Endothelial cell of umbilical vein (primary cell): ENCODE data around the gene SOSTDC1. TPM values are rescaled to one million over a fixed set of nuclear protein-coding genes. Genes with fewer than 3 reads are reported as not detected.

Source experiments
- BruUV-seq: library from RNA; stranded (reverse); fragments of 400-500 nt; replicated peaks from 2 replicates; lab custom pipeline; 2021; lab: Mats Ljungman, UMichigan
- CTCF ChIA-PET: fragments of 300-600, 350-600 bp; sonication (Branson Sonifier 250); formaldehyde crosslinking; loops from one replicate; lab custom pipeline; 2021; ENCODE audit warnings: antibody characterized with exemption, inconsistent platforms; lab: Charles Lee
- POLR2A ChIA-PET: fragments of 300-600, 350-600 bp; sonication (Branson Sonifier 250); formaldehyde crosslinking; loops from one replicate; lab custom pipeline; 2021; ENCODE audit warnings: antibody characterized with exemption, inconsistent platforms; lab: Charles Lee
- DNase-seq: peaks from one replicate; pipeline ENCODE4 v3.0.0-alpha.2; 2011; ENCODE audit warnings: low read depth, low spot score
- FAIRE-seq: peaks from 2 replicates; lab custom pipeline; 2011; peaks lifted over from hg19 to GRCh38; lab: Jason Lieb, UNC
- H2AFZ ChIP-seq: 2 replicates; pipeline ENCODE4 v1.6.0; 2012; ENCODE audit warnings: low read depth, low read length, control low read depth, inconsistent platforms
- H3K27ac ChIP-seq: 2 replicates; pipeline ENCODE4 v1.5.1; 2011; ENCODE audit warnings: low read depth, mild to moderate bottlenecking, control low read depth, low read length, moderate library complexity; ENCODE audit not compliant: insufficient read depth
- H3K27me3 ChIP-seq, 2 experiments: 2 replicates each; pipeline versions ENCODE4 v1.6.0 to v1.6.1; 2011; ENCODE audit warnings: low read length in 2 of 2, mixed read lengths in 1 of 2; ENCODE audit not compliant: control insufficient read depth in 2 of 2, insufficient read depth in 2 of 2
- H3K36me3 ChIP-seq, 2 experiments: 2 replicates in 1 of 2; 3 replicates in 1 of 2; pipeline ENCODE4 v1.5.1; 2011; ENCODE audit warnings: low read length in 2 of 2, mild to moderate bottlenecking in 1 of 2, moderate library complexity in 1 of 2; ENCODE audit not compliant: control insufficient read depth in 2 of 2, insufficient read depth in 2 of 2; ENCODE audit errors: extremely low read depth in 1 of 2
- H3K4me1 ChIP-seq: 3 replicates; pipeline ENCODE4 v1.5.1; 2011; ENCODE audit warnings: mild to moderate bottlenecking, low read length; ENCODE audit not compliant: control insufficient read depth, insufficient read depth; ENCODE audit errors: extremely low read depth
- H3K4me2 ChIP-seq: 2 replicates; pipeline ENCODE4 v1.6.1; 2011; ENCODE audit warnings: low read length, control low read depth, mixed read lengths; ENCODE audit not compliant: insufficient read depth
- H3K4me3 ChIP-seq, 3 experiments: fragments of 200-600 bp in 1 of 3; sonication (generic), shearing (Covaris generic) in 1 of 3; replicated peaks in 1 of 3; 2 replicates each; pipeline ENCODE4 v1.5.1; 2011 to 2016; ENCODE audit warnings: control low read depth in 3 of 3, low read length in 3 of 3, mild to moderate bottlenecking in 2 of 3, inconsistent platforms in 1 of 3, low read depth in 1 of 3, moderate library complexity in 1 of 3; ENCODE audit not compliant: insufficient read depth in 1 of 3
- H3K79me2 ChIP-seq: 2 replicates; pipeline ENCODE4 v1.6.0; 2012; ENCODE audit warnings: low read length, inconsistent platforms; ENCODE audit not compliant: control insufficient read depth, insufficient read depth
- H3K9ac ChIP-seq: replicated peaks from 2 replicates; pipeline ENCODE3; 2011; ENCODE audit warnings: low read length, control low read depth; ENCODE audit not compliant: insufficient read depth; ENCODE audit errors: extremely low read depth
- H3K9me1 ChIP-seq: replicated peaks from 3 replicates; pipeline ENCODE4 v1.6.0; 2011; ENCODE audit warnings: mild to moderate bottlenecking, low read length; ENCODE audit not compliant: control insufficient read depth, insufficient read depth; ENCODE audit errors: extremely low read depth
- H3K9me3 ChIP-seq: replicated peaks from 2 replicates; pipeline ENCODE4 v1.5.1; 2012; ENCODE audit warnings: low read length, inconsistent platforms; ENCODE audit not compliant: control insufficient read depth, insufficient read depth
- H4K20me1 ChIP-seq: replicated peaks from 2 replicates; pipeline ENCODE3; 2011; ENCODE audit warnings: mild to moderate bottlenecking, low read length; ENCODE audit not compliant: control insufficient read depth, insufficient read depth; ENCODE audit errors: extremely low read depth
- CTCF ChIP-seq, 2 donors: IDR thresholded peaks; 1 replicate in 1 of 2; 2 replicates in 1 of 2; pipeline ENCODE4 v1.5.1; 2011; ENCODE audit warnings: low read length in 2 of 2, mild to moderate bottlenecking in 2 of 2, moderate library complexity in 2 of 2, control low read depth in 1 of 2, inconsistent platforms in 1 of 2, low read depth in 1 of 2; ENCODE audit not compliant: insufficient read depth in 1 of 2; ENCODE audit errors: extremely low read depth in 1 of 2
- EZH2 ChIP-seq: IDR thresholded peaks from 2 replicates; pipeline ENCODE4 v1.6.1; 2012; ENCODE audit warnings: borderline replicate concordance, low read depth, mild to moderate bottlenecking, moderate library complexity, low read length, inconsistent platforms; ENCODE audit not compliant: severe bottlenecking
- FOS ChIP-seq: IDR thresholded peaks from 2 replicates; pipeline ENCODE4 v1.6.1; 2011; ENCODE audit warnings: mild to moderate bottlenecking, low read length, moderate library complexity, borderline replicate concordance; ENCODE audit not compliant: insufficient read depth
- GATA2 ChIP-seq: IDR thresholded peaks from 2 replicates; pipeline ENCODE4 v1.7.0; 2011; ENCODE audit warnings: low read depth, mild to moderate bottlenecking, moderate library complexity, mixed read lengths, low read length; ENCODE audit not compliant: insufficient read length, insufficient read depth
- JUN ChIP-seq: IDR thresholded peaks from 2 replicates; pipeline ENCODE4 v1.6.1; 2011; ENCODE audit warnings: borderline replicate concordance, low read depth; ENCODE audit not compliant: insufficient read length, insufficient read depth
- MAX ChIP-seq: IDR thresholded peaks from 2 replicates; pipeline ENCODE4 v1.6.1; 2011; ENCODE audit not compliant: insufficient read depth, insufficient read length
- MYC ChIP-seq: IDR thresholded peaks from one replicate; pipeline ENCODE4 v1.6.1; 2011; ENCODE audit warnings: mild to moderate bottlenecking, low read depth, low read length
- POLR2A ChIP-seq: IDR thresholded peaks from 2 replicates; pipeline ENCODE4 v1.6.1; 2012; ENCODE audit warnings: low read depth, mild to moderate bottlenecking, control low read depth, low read length
- POLR2AphosphoS5 ChIP-seq: IDR thresholded peaks from 2 replicates; pipeline ENCODE4 v1.6.1; 2012; ENCODE audit warnings: low read depth, mild to moderate bottlenecking, control low read depth, low read length, moderate library complexity; ENCODE audit not compliant: insufficient read depth
- dilution Hi-C: fragments of 300-500 bp; cut with MboI; formaldehyde crosslinking; loops from one replicate; pipeline ENCODE4 v1.15.0; 2019; ENCODE audit warnings: low sequenced_read_pairs; ENCODE audit not compliant: extremely low pct_ligation_motif_present
- intact Hi-C: fragments of 100-400 bp; cut with micrococcal nuclease; formaldehyde crosslinking; loops from one replicate; pipeline ENCODE4 v1.10.0; 2022
- polyA plus RNA-seq, 4 experiments: library from polyadenylated mRNA; depleted of rRNA in 3 of 4; stranded (reverse) in 3 of 4; unstranded in 1 of 4; fragments of >200 nt; gene quantifications; 2 replicates each; pipeline versions ENCODE4 v1.2.1 to v1.2.3, GENCODE V29; 2011 to 2012; ENCODE audit warnings: missing spikeins in 1 of 4
- total RNA-seq: library from RNA; stranded (reverse); gene quantifications from 2 replicates; pipeline ENCODE4 v1.2.3, GENCODE V29; 2021

Gene SOSTDC1
- total and polyA plus RNA-seq, 2 donors (not counting 3 experiments of a cell fraction or from before 2014, with no cell fraction given) = not detected

- no peak overlapping the region for H3K27ac ChIP-seq
- POLR2A ChIA-PET = no interaction called here
- CTCF ChIA-PET = interaction anchor here (1.0 kb wide), 1 partner anchor 117 kb away, joined by 4 read pairs; no protein-coding TSS in a partner anchor
- H3K79me2 ChIP-seq = no peaks in the 10 kb centered on the region
- TF ChIP-seq CTCF (IDR thresholded peaks at IDR 0.05; ENCODE audit: extremely low read depth in 1 of 2, insufficient read depth in 1 of 2, low read depth in 1 of 2, low read length in 2 of 2) (no peak), MYC (no peak), EZH2 (no peak), MAX (no peak), POLR2AphosphoS5 (no peak)
- BruUV-seq = no TSS peak
- no peaks in the 10 kb centered on the region for H3K36me3 ChIP-seq
- no peak overlapping the region for H3K4me3 ChIP-seq
- H3K27me3 ChIP-seq = no peaks in the 10 kb centered on the region
- FAIRE-seq (no peak), DNase-seq (no peak)
- intact Hi-C loops = no loop called here
- no peaks in the 10 kb centered on the region for H4K20me1 ChIP-seq
- H3K4me1 ChIP-seq = no peaks in the 10 kb centered on the region
- no peak overlapping the region for H2AFZ ChIP-seq
- H3K9me1 ChIP-seq = no peaks in the 10 kb centered on the region
- no peak overlapping the region for H3K9ac ChIP-seq
- dilution Hi-C loops = no loop called here
- H3K4me2 ChIP-seq = no peak overlapping the region
- H3K9me3 ChIP-seq = no peaks in the 10 kb centered on the region
Measured at GRCh38 chr7:16447876-16448275, 17.7 kb downstream of the SOSTDC1 start.

- H3K9ac ChIP-seq = no peak overlapping the region
- no TSS peak for BruUV-seq
- no peaks in the 10 kb centered on the region for H3K36me3 ChIP-seq
- no peak for DNase-seq
- no peaks in the 10 kb centered on the region for H4K20me1 ChIP-seq
- ChIA-PET POLR2A (no interaction called here), CTCF (no interaction called here)
- TF ChIP-seq POLR2A (no peak), MYC (no peak), MAX (no peak), POLR2AphosphoS5 (no peak), JUN (no peak), EZH2 (no peak), CTCF (IDR thresholded peaks at IDR 0.05; ENCODE audit: extremely low read depth in 1 of 2, insufficient read depth in 1 of 2, low read depth in 1 of 2, low read length in 2 of 2) (no peak), GATA2 (no peak), FOS (no peak)
- FAIRE-seq = no peak
- no peak overlapping the region for H3K27ac ChIP-seq
- no peaks in the 10 kb centered on the region for H3K9me1 ChIP-seq
- dilution Hi-C loops = no loop called here
- no peaks in the 10 kb centered on the region for H3K79me2 ChIP-seq
- no peak overlapping the region for H3K4me3 ChIP-seq
- H3K27me3 ChIP-seq = no peaks in the 10 kb centered on the region
- no peak overlapping the region for H3K4me2 ChIP-seq
- intact Hi-C loops = no loop called here
- H3K9me3 ChIP-seq = no peaks in the 10 kb centered on the region
- no peaks in the 10 kb centered on the region for H3K4me1 ChIP-seq
- no peak overlapping the region for H2AFZ ChIP-seq
Measured at GRCh38 chr7:16446508-16446907, 19.0 kb downstream of the SOSTDC1 start.
